Ishikawa (cell line): ENCODE results near the gene MRM2.

Experiments
- CEBPB ChIP-seq: IDR thresholded peaks from 2 replicates; pipeline ENCODE4 v1.6.1; 2012
- EGR1 ChIP-seq: IDR thresholded peaks from 2 replicates; pipeline ENCODE4 v1.6.1; 2012
- EP300 ChIP-seq: IDR thresholded peaks from 2 replicates; pipeline ENCODE4 v1.6.1; 2012; ENCODE audit warnings: borderline replicate concordance
- MAX ChIP-seq: IDR thresholded peaks from 2 replicates; pipeline ENCODE4 v1.6.1; 2012
- REST ChIP-seq: IDR thresholded peaks from 2 replicates; pipeline ENCODE4 v1.6.1; 2012; ENCODE audit warnings: low read depth, mild to moderate bottlenecking
- TAF1 ChIP-seq: IDR thresholded peaks from 2 replicates; pipeline ENCODE4 v1.6.1; 2012; ENCODE audit warnings: low read depth, mild to moderate bottlenecking
- TCF12 ChIP-seq: IDR thresholded peaks from 2 replicates; pipeline ENCODE4 v1.6.1; 2012; ENCODE audit warnings: low read depth
- TEAD4 ChIP-seq: IDR thresholded peaks from 2 replicates; pipeline ENCODE4 v1.6.1; 2012

DNA sequence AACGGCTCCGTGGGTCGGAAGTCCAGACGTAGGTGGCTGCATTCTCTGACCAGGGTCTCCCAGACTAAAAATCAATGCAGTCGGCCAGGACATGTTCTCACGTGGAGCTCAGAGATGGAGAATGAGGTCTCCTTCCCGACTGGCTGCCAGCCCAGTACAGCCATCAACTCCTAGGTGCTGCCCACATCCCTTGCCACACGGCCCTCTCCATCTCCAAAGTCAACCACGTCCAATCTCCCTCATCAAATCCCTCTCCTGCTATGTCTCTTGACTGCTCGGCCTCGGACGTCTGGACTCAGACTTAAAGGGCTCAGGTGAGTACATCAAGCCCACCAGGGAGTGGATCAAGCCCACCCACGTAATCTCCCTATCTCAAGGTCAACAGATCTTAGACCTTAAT, 16.2 kb downstream of the MRM2 start:
- TF ChIP-seq TAF1 (no peak), TEAD4 (no peak), EP300 (no peak), MAX (no peak), REST (no peak), EGR1 (no peak), TCF12 (no peak), CEBPB (no peak)
